ENCODE data around the gene NDUFB10. TPM values are rescaled to one million over a fixed set of nuclear protein-coding genes. Genes with fewer than 3 reads are reported as not detected.

Gene NDUFB10
- total and polyA plus RNA-seq, 2 experiments from 2014 or later: 244 to 495 TPM

GRCh38 chr16:1915732-1916639, 43.4 kb upstream of the NDUFB10 start:
- Histone ChIP-seq H3K36me3 (ENCODE audit: insufficient read depth) (no peaks in the 10 kb centered on the region), H3K4me3 (0 out of 2 replicates have a peak overlapping the region, but pooled peaks have one; percentile 54), H3K79me2 (replicated peaks; ENCODE audit: insufficient read depth) (no peaks in the 10 kb centered on the region), H3K27ac (ENCODE audit: low read depth) (no peak overlapping the region), H2AFZ (no peak overlapping the region), H3K27me3 (ENCODE audit: insufficient read depth) (peaks cover 56% of the 10 kb centered on the region), H3F3A (replicated peaks; ENCODE audit: low read depth) (0 out of 2 replicates have a peak, but pooled peaks cover 4% of the 10 kb centered on the region), H4K20me1 (replicated peaks; ENCODE audit: insufficient read depth) (no peaks in the 10 kb centered on the region), H3K4me1 (ENCODE audit: insufficient read depth) (peaks cover 24% of the 10 kb centered on the region), H3K9me2 (ENCODE audit: insufficient read depth) (no peaks in the 10 kb centered on the region), H3K4me2 (no peak overlapping the region)
- Mint-ChIP-seq H3K4me1 (peaks cover 27% of the 10 kb centered on the region), H3K4me3 (no peak overlapping the region), H3K27ac (no peak overlapping the region), H3K9me3 (no peaks in the 10 kb centered on the region), H3K27me3 (ENCODE audit: insufficient read depth, low read depth, poor library complexity) (peaks cover 65% of the 10 kb centered on the region), H3K36me3 (ENCODE audit: low read depth) (no peaks in the 10 kb centered on the region; the same call in 2 of the 3 replicates)
- DNase-seq (ENCODE audit: low spot score) (no peak), ATAC-seq (no peak; the same call in 2 of the 3 replicates)
- no peak for TF ChIP-seq NANOG (IDR thresholded peaks at IDR 0.05; ENCODE audit: borderline replicate concordance)
- TF ChIP-seq STAT1 (IDR thresholded peaks at IDR 0.05; ENCODE audit: unreplicated experiment): no peak
- TF ChIP-seq ZNF331 (CRISPR knock-in tag; IDR thresholded peaks at IDR 0.05; ENCODE audit: low read depth): no peak
- TF ChIP-seq EZH2phosphoT487 (IDR thresholded peaks at IDR 0.05; ENCODE audit: unreplicated experiment): no peak
- TF ChIP-seq POLR2AphosphoS5 (IDR thresholded peaks at IDR 0.05; ENCODE audit: low read depth): no peak
- no peak for TF ChIP-seq ZNF462 (CRISPR knock-in tag; IDR thresholded peaks at IDR 0.05)
- no peak for TF ChIP-seq CREB1 (CRISPR knock-in tag; IDR thresholded peaks at IDR 0.05; ENCODE audit: low read depth)
- no peak for TF ChIP-seq ZNF114 (CRISPR knock-in tag; IDR thresholded peaks at IDR 0.05)
- TF ChIP-seq ETS1 (IDR thresholded peaks at IDR 0.05): no peak
- no peak for TF ChIP-seq REST (IDR thresholded peaks at IDR 0.05; ENCODE audit: unreplicated experiment)
- TF ChIP-seq EZH2 (IDR thresholded peaks at IDR 0.05; ENCODE audit: low read depth, unreplicated experiment): no peak
- no peak for TF ChIP-seq JUNB (IDR thresholded peaks at IDR 0.05; ENCODE audit: unreplicated experiment)
- no peak for TF ChIP-seq CTCF (conservative IDR thresholded peaks at IDR 0.05; ENCODE audit: low read depth in 2 of 2)
